HG03196 (cell line): ENCODE measurements around the gene MGAM2.

Source experiments
- ATAC-seq: cut with Tn5 transposase; IDR thresholded peaks from one replicate; pipeline ENCODE4 v1.9.1; 2021; ENCODE audit not compliant: unreplicated experiment

Gene MGAM2

GRCh38 chr7:142114207-142114606, 2.7 kb downstream of the MGAM2 start:
- ATAC-seq = no peak

GRCh38 chr7:142120524-142120923, 9.0 kb downstream of the MGAM2 start:
- ATAC-seq = no peak

GRCh38 chr7:142123184-142123583, 11.7 kb downstream of the MGAM2 start:
- no peak for ATAC-seq

GRCh38 chr7:142125256-142125955, 13.9 kb downstream of the MGAM2 start:
- ATAC-seq = no peak

- no peak for ATAC-seq
Observed at GRCh38 chr7:142130267-142130666, 18.7 kb downstream of the MGAM2 start.

GRCh38 chr7:142131439-142132185, 20.1 kb downstream of the MGAM2 start:
- no peak for ATAC-seq

GRCh38 chr7:142133731-142134148, 22.2 kb downstream of the MGAM2 start:
- no peak for ATAC-seq

GRCh38 chr7:142134909-142135308, 23.4 kb downstream of the MGAM2 start:
- no peak for ATAC-seq

- ATAC-seq = no peak
Observed at GRCh38 chr7:142138996-142139395, 27.5 kb downstream of the MGAM2 start.

- no peak for ATAC-seq
Observed at GRCh38 chr7:142139597-142140400, 28.3 kb downstream of the MGAM2 start.

- no peak for ATAC-seq
Observed at GRCh38 chr7:142140401-142140959, 29.0 kb downstream of the MGAM2 start.

- no peak for ATAC-seq
Observed at GRCh38 chr7:142142702-142143101, 31.2 kb downstream of the MGAM2 start.

GRCh38 chr7:142146124-142146523, 34.6 kb downstream of the MGAM2 start:
- ATAC-seq = no peak

GRCh38 chr7:142150356-142150755, 38.8 kb downstream of the MGAM2 start:
- no peak for ATAC-seq

- ATAC-seq = no peak
Observed at GRCh38 chr7:142150869-142151268, 39.4 kb downstream of the MGAM2 start.

GRCh38 chr7:142152076-142152475, 40.6 kb downstream of the MGAM2 start:
- peak; percentile 55 for ATAC-seq

GRCh38 chr7:142153400-142153799, 41.9 kb downstream of the MGAM2 start:
- no peak for ATAC-seq

- no peak for ATAC-seq
Observed at GRCh38 chr7:142158736-142159496, 47.4 kb downstream of the MGAM2 start.

- ATAC-seq = no peak
Observed at GRCh38 chr7:142161921-142162320, 50.4 kb downstream of the MGAM2 start.

GRCh38 chr7:142168746-142169145, 57.2 kb downstream of the MGAM2 start:
- no peak for ATAC-seq

GRCh38 chr7:142172932-142173331, 61.4 kb downstream of the MGAM2 start:
- no peak for ATAC-seq
